ENCODE results near the gene PLS1.
"Not testable (repeated sequence)": the region's sequence is repeated elsewhere in the genome, so short reads cannot be mapped to it uniquely, and the experiment has no call there.

PLS1 gene

GRCh38 chr3:142706321-142707127 is 110.3 kb downstream of the PLS1 start:
- no peak for DNase-seq

DNA sequence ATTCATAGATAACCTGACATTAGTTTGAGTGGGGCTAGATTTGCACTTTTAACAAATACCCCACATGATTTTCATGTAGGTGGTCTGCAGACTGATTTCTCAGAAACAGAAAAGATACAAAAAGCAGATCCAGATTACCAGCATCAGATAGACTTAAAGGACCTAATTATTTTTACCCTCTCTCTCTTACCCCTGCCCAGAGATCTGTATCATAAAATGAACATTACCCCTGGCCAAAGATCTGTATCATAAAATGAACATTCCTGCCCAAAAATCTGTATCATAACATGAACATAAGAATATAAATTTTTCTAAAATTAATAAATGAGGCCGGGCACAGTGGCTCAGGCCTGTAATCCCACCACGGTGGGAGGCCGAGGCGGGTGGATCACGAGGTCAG is 113.0 kb downstream of the PLS1 start:
- DNase-seq = no peak

DNA sequence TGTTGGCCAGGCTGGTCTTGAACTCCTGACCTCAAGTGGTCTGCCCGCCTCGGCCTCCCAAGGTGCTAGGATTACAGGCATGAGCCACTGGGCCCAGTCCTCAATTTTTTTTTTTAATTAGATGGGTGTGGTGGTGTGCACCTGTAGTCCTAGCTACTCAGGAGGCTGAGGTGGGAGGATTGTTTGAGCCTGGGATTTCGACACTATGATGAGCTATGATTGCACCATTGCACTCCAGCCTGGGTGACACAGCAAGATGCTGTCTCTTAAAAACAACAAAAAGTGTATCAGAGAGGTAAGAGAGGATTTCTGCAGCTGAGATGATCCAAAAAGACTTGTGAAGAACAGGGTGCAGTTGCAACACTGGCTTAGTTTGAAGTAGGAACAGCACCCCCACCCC is 118.7 kb downstream of the PLS1 start:
- DNase-seq = not testable (repeated sequence)

DNA sequence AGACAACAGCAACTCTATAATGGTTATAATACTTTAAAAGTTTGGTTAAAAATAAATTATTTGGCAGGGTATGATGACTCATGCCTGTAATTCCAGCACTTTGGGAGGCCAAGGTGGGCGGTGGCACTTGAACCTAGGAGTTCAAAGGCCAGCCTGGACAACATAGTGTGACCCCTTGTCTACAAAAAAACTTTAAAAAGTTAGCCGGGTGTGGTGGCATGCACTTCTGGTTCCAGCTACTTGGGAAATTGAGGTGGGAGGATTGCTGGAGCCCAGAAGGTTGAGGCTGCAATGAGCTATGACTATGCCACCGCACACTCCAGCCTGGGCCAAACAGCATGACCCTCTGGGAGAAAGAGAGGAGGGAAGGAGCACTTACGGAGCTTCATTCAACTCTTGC is 119.9 kb downstream of the PLS1 start:
- no peak for DNase-seq

DNA sequence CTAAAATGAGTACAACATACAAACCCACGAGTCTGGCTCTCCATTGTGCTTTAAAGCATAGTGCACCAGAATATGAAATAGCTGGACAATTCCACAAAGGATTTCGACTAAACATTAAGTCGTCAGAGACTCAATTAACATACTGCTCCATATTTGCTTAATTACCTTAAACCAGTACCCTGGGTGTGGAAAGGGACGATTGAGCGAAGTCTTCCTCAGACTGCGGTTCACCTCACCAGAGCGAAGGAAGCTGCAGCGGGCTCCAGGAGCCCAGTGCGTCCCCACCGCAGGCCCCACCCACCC is 127.4 kb downstream of the PLS1 start:
- no peak for DNase-seq

- peak; percentile 68 for DNase-seq
These were observed 127.9 kb downstream of the PLS1 start, which contains the start of gene TRPC1 for GRCh38 chr3:142723968-142724681. Gene TRPC1, plus strand, starts transcription at chr3:142724034. Its CDS starts 526 bp downstream, at chr3:142724560.

- no peak for DNase-seq
These were observed 128.6 kb downstream of the PLS1 start for GRCh38 chr3:142724682-142725356.

- no peak for DNase-seq
These were observed 129.2 kb downstream of the PLS1 start for GRCh38 chr3:142725357-142725739.

DNA sequence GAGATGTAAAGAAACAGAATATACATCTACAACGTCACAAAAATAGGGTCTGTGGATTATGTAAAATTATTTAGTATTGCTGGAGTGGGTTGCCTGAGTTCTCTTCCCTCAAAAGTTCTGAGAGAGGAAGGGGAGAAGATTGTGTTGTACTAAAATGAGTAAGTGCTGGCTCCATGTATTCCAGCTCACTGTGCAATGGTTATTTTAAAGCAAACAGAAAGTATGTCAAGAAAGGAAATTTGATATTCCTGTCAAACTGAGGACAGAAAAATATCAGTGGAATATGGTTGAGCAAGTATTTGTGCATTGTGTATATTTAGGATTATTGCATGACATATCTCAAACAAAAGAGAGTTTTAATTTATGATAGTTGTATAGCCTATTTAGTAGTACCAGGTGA is 129.8 kb downstream of the PLS1 start:
- DNase-seq = no peak

- DNase-seq = no peak
These were observed 135.9 kb downstream of the PLS1 start for GRCh38 chr3:142732066-142732465.

DNA sequence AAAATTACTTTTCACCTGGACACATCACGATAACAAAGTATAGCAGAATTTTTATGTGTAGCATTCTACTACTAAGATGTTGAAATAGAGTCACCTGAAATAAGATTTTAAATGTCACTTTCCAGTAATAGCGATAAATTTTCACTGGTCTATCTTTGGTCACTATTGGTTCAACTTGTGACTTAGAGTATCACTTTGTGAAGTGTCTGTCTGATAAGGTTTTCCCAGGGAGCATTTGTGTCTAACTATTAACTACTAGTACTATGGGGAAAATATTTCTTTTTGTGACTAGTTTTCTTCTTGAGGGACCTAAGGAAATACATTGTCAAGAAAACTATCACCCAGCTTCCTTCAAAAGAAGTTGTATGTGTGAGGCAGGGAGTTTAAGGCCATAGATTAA is 138.6 kb downstream of the PLS1 start:
- DNase-seq = no peak

GRCh38 chr3:142735462-142735861 is 139.3 kb downstream of the PLS1 start:
- no peak for DNase-seq

- DNase-seq = no peak
These were observed 142.2 kb downstream of the PLS1 start for GRCh38 chr3:142738396-142738795.

DNA sequence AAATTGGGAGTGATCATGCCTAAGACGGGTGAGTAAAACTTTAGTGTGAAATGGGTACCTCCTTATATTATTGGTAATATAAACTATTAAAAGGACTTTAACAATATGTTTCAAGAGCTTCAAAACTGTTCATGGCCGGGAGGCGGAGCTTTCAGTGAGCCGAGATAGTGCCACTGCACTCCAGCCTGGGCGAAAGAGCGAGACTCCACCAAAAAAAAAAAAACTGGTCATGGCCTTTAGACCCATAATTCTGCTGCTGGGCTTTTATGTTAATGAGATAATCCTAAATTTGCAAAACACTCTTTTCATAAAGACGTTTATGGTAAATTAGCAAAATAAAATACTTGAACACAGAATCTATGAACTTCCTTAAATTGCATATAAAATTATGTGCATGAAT is 150.5 kb downstream of the PLS1 start:
- DNase-seq = no peak

GRCh38 chr3:142750531-142750930 is 154.3 kb downstream of the PLS1 start:
- DNase-seq = not testable (repeated sequence)

GRCh38 chr3:142752605-142753004 is 156.4 kb downstream of the PLS1 start:
- not testable (repeated sequence) for DNase-seq

DNA sequence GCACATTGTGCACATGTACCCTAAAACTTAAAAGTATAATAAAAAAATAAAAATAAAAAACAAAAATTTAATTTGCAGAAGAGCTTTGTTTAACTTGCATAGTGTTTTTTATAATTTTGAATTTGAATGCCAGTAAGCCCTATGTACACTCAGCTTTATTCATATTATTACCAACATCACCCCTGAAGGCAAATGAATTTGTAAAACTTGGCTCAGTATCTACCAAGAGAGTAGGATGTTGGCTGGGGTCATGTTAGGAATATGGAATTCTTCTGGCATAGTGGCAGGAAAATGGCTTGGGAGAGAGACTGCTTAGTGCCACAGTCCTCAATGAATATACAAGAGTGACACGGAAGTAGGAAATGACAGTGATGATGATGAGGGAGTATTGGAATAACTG is 158.3 kb downstream of the PLS1 start:
- no peak for DNase-seq
